ENCODE measurements around the gene ARHGAP15.
A peak's percentile ranks its signal among the peaks of the same experiment; 100 is the strongest.

Gene ARHGAP15

DNA sequence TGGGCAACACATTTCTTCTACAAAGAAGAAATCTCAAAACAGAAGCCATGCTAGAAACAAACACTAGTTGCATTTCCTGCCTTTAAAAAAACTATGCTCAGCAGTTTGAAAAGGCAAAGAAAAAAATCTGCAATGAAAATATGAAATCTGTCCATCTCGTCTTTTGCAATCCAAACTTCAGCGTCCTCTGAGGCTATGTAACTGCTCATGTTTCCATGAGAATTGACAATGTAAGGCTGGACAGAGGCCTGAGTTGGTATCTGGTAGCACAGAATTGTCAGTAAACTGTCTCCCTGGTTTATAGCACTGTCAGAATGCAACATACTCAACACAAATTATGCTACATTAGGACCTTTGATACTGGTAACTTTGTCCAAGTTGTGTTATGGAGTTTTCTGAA, 429.9 kb downstream of the ARHGAP15 start:
- TF ChIP-seq, protein P1, sequence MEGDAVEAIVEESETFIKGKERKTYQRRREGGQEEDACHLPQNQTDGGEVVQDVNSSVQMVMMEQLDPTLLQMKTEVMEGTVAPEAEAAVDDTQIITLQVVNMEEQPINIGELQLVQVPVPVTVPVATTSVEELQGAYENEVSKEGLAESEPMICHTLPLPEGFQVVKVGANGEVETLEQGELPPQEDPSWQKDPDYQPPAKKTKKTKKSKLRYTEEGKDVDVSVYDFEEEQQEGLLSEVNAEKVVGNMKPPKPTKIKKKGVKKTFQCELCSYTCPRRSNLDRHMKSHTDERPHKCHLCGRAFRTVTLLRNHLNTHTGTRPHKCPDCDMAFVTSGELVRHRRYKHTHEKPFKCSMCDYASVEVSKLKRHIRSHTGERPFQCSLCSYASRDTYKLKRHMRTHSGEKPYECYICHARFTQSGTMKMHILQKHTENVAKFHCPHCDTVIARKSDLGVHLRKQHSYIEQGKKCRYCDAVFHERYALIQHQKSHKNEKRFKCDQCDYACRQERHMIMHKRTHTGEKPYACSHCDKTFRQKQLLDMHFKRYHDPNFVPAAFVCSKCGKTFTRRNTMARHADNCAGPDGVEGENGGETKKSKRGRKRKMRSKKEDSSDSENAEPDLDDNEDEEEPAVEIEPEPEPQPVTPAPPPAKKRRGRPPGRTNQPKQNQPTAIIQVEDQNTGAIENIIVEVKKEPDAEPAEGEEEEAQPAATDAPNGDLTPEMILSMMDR (IDR thresholded peaks at IDR 0.05; ENCODE audit: control insufficient read depth, insufficient read depth, low read depth, low read length, missing control alignments) = no peak
- no peak overlapping the region for H3K4me3 ChIP-seq (ENCODE audit: control insufficient read depth, low read depth, low read length)
- no peak for DNase-seq (ENCODE audit: low read depth)

DNA sequence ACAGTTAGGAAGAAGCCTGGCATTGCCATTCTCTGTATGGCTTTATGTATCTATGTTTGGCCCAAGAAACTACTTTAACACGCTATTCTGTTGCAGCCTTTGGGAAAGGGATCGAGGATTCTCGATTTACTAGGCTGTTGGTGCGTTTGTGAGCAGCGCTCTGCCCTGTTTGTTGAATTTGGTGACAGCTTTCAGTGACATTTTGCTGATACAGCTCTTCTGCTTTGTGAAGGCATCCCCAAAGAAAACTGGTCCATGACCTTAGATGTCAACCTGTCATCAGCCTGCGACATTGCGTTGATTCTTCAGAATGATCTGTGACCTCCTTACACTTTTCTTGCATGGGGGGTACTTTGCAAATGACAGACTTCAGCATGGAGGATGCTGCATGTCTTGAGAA, 431.5 kb downstream of the ARHGAP15 start:
- TF ChIP-seq, protein P1 (IDR thresholded peaks at IDR 0.05; ENCODE audit: control insufficient read depth, insufficient read depth, low read depth, low read length, missing control alignments) = no peak
- H3K4me3 ChIP-seq (ENCODE audit: control insufficient read depth, low read depth, low read length) = no peak overlapping the region
- no peak for DNase-seq (ENCODE audit: low read depth)

DNA sequence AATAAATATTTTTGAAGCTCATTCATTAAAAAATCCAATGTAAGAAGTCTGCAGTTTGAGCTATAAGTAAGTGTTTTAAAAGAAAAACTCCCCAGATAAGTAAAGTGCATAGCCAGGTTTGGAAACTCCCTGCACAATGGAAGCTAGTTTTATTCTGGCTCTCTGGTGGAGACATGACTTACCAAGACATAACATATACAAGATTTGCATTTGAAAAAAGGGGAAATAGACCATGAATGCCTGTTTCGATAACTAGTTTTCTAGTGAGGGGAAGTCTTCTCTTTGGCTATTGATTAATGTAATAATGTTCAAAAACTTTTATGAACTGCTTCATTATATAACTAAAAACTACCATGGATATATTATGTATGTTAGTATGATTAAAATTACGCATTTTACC, 435.2 kb downstream of the ARHGAP15 start:
- DNase-seq (ENCODE audit: low read depth) = no peak
- TF ChIP-seq, protein P1 (IDR thresholded peaks at IDR 0.05; ENCODE audit: control insufficient read depth, insufficient read depth, low read depth, low read length, missing control alignments) = no peak

DNA sequence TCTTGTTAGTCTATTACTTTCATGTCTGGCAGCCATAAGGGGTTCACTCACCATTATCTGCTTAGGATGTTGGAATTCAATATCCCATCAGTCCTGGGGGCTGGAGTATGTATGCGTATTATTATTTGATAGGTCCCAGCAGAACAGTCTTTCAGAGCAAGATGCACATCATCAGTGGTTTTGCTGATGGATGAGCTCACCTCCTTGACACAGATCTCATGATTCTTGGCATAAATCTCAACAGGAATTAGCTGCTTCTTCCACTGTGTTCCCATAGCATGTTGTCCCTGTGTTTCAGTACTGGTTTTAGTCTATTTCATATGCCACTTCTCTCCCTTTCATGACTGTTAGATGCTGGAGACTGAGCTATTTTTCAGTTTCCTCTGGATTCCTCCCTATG, 442.5 kb downstream of the ARHGAP15 start:
- TF ChIP-seq, protein P1 (IDR thresholded peaks at IDR 0.05; ENCODE audit: control insufficient read depth, insufficient read depth, low read depth, low read length, missing control alignments) = no peak
- no peak for DNase-seq (ENCODE audit: low read depth)
- no peak overlapping the region for H3K4me3 ChIP-seq (ENCODE audit: control insufficient read depth, low read depth, low read length)

More for the DNA sequence above, 435.2 kb downstream of the ARHGAP15 start:
- no peak overlapping the region for H3K4me3 ChIP-seq (ENCODE audit: control insufficient read depth, low read depth, low read length)

DNA sequence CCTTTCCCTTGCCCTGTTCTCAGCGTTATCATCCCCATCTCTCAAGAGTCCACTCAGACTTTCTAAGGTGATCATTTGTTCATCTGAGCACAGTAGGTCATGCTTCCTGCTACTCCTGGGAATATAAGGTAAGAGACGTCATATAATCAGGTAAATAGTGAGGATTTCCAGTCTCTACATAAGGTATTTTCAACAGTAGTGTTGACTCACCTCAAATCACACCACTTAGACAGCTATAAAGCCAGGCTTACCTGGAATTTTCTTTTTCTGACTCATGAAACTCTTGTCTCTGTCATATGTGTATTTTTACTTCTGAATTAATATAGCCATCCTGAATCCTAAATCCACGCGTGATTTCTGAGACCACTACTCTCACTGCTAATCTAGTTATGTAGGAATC, 443.2 kb downstream of the ARHGAP15 start:
- no peak overlapping the region for H3K4me3 ChIP-seq (ENCODE audit: control insufficient read depth, low read depth, low read length)
- DNase-seq (ENCODE audit: low read depth) = no peak
- TF ChIP-seq, protein P1 (IDR thresholded peaks at IDR 0.05; ENCODE audit: control insufficient read depth, insufficient read depth, low read depth, low read length, missing control alignments) = no peak

DNA sequence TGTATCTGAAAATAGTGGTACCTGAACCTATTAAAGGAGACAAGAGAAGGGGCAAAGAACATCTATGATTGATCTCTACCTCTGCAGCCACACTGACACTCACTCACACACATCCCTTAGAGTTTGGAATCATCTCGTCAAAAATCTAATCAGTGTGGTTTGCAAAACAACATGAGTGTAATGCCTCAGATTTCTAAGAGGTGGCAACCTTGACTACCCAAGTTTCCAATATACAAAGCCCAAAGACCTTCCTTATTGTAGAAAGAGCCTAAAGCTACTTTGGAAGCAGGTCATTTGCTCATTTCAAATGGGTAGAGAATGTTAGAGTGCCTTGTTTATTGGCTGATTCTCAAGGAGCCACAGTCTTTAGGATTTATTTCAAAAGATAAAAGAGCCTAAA, 444.9 kb downstream of the ARHGAP15 start:
- no peak for DNase-seq (ENCODE audit: low read depth)
- TF ChIP-seq, protein P1 (IDR thresholded peaks at IDR 0.05; ENCODE audit: control insufficient read depth, insufficient read depth, low read depth, low read length, missing control alignments) = no peak

DNA sequence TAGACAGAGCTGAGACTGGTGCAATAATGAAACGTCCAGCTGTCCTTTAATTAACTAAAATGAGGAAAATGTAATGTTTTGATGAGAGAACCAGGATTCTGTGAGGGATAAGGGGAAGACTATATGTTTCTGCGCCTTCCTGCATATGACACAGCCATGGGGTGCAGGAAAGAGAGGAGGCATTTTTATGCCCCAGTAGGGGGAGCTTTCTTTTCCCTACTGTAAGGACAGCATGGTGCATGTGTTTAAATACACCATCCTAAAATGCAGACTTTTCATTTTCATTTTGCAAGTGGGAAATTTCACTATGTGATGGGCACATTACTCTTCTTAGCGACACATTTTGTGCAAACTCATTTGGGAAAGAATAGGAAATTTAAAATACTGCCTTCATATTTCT, 446.1 kb downstream of the ARHGAP15 start:
- no peak for DNase-seq (ENCODE audit: low read depth)
- TF ChIP-seq, protein P1 (IDR thresholded peaks at IDR 0.05; ENCODE audit: control insufficient read depth, insufficient read depth, low read depth, low read length, missing control alignments) = peak; percentile 50
- H3K4me3 ChIP-seq (ENCODE audit: control insufficient read depth, low read depth, low read length) = no peak overlapping the region

More for the DNA sequence above, 444.9 kb downstream of the ARHGAP15 start:
- no peak overlapping the region for H3K4me3 ChIP-seq (ENCODE audit: control insufficient read depth, low read depth, low read length)

All from AG09309 (cell line).